PC-9 (cell line): ENCODE data around the gene RMI2. TPM values are rescaled to one million over a fixed set of nuclear protein-coding genes. Genes with fewer than 3 reads are reported as not detected.

ENCODE experiments used
- BruUV-seq: library from RNA; stranded (reverse); fragments of 400-500 nt; replicated peaks from 2 replicates; lab custom pipeline; 2021; lab: Mats Ljungman, UMichigan
- CTCF ChIA-PET: fragments of 300-600 bp; sonication (Branson Sonifier 250); formaldehyde crosslinking; loops from one replicate; lab custom pipeline; 2022; ENCODE audit warnings: antibody characterized with exemption; lab: Charles Lee
- POLR2A ChIA-PET: fragments of 300-600 bp; sonication (Branson Sonifier 250); formaldehyde crosslinking; loops from one replicate; lab custom pipeline; 2022; ENCODE audit warnings: antibody characterized with exemption; ENCODE audit not compliant: unreplicated experiment; lab: Charles Lee
- DNase-seq, 2 experiments: peaks; one replicate each; pipeline versions ENCODE4 v3.0.0 to v3.0.0-alpha.2; 2015 to 2022; ENCODE audit warnings: mixed read lengths in 1 of 2
- H2AFZ ChIP-seq: fragments of 200-600 bp; sonication (generic); 2 replicates; pipeline ENCODE4 v1.8.1; 2017; ENCODE audit warnings: antibody characterized with exemption
- H3F3A ChIP-seq: fragments of 200-600 bp; sonication (generic); 2 replicates; pipeline ENCODE4 v1.8.1; 2017; ENCODE audit warnings: antibody characterized with exemption, mild to moderate bottlenecking, low read depth; ENCODE audit not compliant: insufficient read depth
- H3K27ac ChIP-seq: fragments of 200-600 bp; sonication (generic); 2 replicates; pipeline ENCODE4 v1.6.1; 2016; ENCODE audit warnings: mixed run types
- H3K27me3 ChIP-seq: fragments of 200-600 bp; sonication (generic); 2 replicates; pipeline ENCODE4 v1.6.1; 2016; ENCODE audit warnings: low read depth, mixed run types; ENCODE audit not compliant: insufficient read depth
- H3K36me3 ChIP-seq: fragments of 200-600 bp; sonication (generic); 2 replicates; pipeline ENCODE4 v1.6.1; 2016; ENCODE audit warnings: low read depth, mixed run types
- H3K4me1 ChIP-seq: fragments of 200-600 bp; sonication (generic); replicated peaks from 2 replicates; pipeline ENCODE4 v1.6.1; 2016; ENCODE audit warnings: mixed run types; ENCODE audit not compliant: insufficient read depth
- H3K4me2 ChIP-seq: fragments of 200-600 bp; sonication (generic); 2 replicates; pipeline ENCODE4 v1.6.1; 2017; ENCODE audit warnings: mixed run types
- H3K4me3 ChIP-seq: fragments of 200-600 bp; sonication (generic); 2 replicates; pipeline ENCODE4 v1.6.1; 2016; ENCODE audit warnings: mixed run types
- H3K79me2 ChIP-seq: fragments of 200-600 bp; sonication (generic); 2 replicates; pipeline ENCODE4 v1.6.1; 2017; ENCODE audit warnings: low read depth, mixed run types
- H3K9me2 ChIP-seq: fragments of 200-600 bp; sonication (generic); 2 replicates; pipeline ENCODE4 v1.8.1; 2017; ENCODE audit warnings: mild to moderate bottlenecking; ENCODE audit not compliant: insufficient read depth
- H3K9me3 ChIP-seq: fragments of 200-600 bp; sonication (generic); 2 replicates; pipeline ENCODE4 v1.8.1; 2016; ENCODE audit warnings: low read depth; ENCODE audit not compliant: insufficient read depth
- H4K20me1 ChIP-seq: fragments of 200-600 bp; sonication (generic); 2 replicates; pipeline ENCODE4 v1.8.1; 2017; ENCODE audit not compliant: insufficient read depth
- EZH2 ChIP-seq: fragments of 200-600 bp; sonication (generic); IDR thresholded peaks from 2 replicates; pipeline ENCODE4 v1.8.0; 2017; ENCODE audit warnings: antibody characterized with exemption, low read depth
- intact Hi-C: fragments of 100-400 bp; cut with micrococcal nuclease; formaldehyde crosslinking; loops from one replicate; pipeline ENCODE4 v1.10.0; 2022; ENCODE audit not compliant: unreplicated experiment
- total RNA-seq: library from RNA; stranded (reverse); gene quantifications from 2 replicates; pipeline ENCODE4 v1.2.3, GENCODE V29; 2021
- TF ChIP-seq, protein P1 (sequence below): fragments of 200-600 bp; sonication (generic); conservative IDR thresholded peaks from 2 replicates; pipeline ENCODE4 v1.6.1; 2017; ENCODE audit warnings: mixed run types, antibody characterized with exemption, mild to moderate bottlenecking, moderate library complexity

RMI2 gene
- total RNA-seq, 1 experiment from 2014 or later, result 38.0 TPM

DNA sequence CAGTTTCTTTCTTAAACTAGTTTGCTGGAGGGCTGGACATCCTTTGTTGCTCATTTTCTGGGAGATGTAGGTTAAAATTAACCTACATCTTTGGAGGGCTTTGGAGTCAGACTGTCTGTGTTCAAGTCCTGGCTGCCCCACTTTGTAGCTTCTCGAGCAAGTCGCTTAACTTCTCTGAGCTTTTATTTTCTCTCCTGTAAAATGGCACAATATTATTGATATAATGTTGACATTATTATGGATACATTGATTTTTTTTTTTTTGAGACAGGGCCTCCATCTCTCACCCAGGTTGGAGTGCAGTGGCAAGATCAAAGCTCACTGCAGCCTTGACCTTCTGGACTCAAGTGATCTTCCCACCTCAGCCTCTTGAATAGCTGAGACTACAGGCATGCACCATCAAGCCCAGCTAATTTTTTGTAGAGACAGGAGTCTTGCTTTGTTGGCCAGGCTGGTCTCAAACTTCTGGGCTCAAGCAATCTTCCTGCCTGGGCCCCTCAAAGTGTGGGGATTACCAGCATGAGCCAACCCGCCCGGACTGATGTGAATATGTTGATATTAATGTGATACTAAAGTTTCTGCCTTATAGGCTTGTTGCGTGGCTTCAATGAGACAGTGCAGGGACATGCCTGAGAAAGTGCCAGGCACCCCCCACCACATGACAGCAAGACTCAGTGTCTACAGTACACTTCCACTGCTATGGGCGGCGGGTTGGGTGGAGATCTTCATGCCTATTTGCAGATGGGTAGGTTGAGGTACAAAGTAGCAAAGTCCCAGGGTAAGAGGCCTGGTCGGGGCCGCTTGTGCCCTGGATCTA, 31.6 kb upstream of the RMI2 start:
- no peaks in the 10 kb centered on the region for H3K36me3 ChIP-seq
- TF ChIP-seq EZH2, result no peak
- TF ChIP-seq, protein P1, sequence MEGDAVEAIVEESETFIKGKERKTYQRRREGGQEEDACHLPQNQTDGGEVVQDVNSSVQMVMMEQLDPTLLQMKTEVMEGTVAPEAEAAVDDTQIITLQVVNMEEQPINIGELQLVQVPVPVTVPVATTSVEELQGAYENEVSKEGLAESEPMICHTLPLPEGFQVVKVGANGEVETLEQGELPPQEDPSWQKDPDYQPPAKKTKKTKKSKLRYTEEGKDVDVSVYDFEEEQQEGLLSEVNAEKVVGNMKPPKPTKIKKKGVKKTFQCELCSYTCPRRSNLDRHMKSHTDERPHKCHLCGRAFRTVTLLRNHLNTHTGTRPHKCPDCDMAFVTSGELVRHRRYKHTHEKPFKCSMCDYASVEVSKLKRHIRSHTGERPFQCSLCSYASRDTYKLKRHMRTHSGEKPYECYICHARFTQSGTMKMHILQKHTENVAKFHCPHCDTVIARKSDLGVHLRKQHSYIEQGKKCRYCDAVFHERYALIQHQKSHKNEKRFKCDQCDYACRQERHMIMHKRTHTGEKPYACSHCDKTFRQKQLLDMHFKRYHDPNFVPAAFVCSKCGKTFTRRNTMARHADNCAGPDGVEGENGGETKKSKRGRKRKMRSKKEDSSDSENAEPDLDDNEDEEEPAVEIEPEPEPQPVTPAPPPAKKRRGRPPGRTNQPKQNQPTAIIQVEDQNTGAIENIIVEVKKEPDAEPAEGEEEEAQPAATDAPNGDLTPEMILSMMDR, result no peak
- peak overlapping the region; percentile 64 for H3K4me2 ChIP-seq
- ChIA-PET POLR2A (no interaction called here), CTCF (interaction anchor here (1.5 kb wide), 1 partner anchor 58 kb away, joined by 5 read pairs; the partner anchor contains the start of gene SOCS1)
- H3K9me3 ChIP-seq, result no peaks in the 10 kb centered on the region
- BruUV-seq, result no TSS peak
- peaks cover 21% of the 10 kb centered on the region for H3F3A ChIP-seq
- intact Hi-C loops, result loop anchor here (1.0 to 2.0 kb wide), 4 partner anchors 46 to 321 kb away; partner anchors contain the start of gene SOCS1
- no peaks in the 10 kb centered on the region for H3K27me3 ChIP-seq
- H3K9me2 ChIP-seq, result no peaks in the 10 kb centered on the region
- no peaks in the 10 kb centered on the region for H3K79me2 ChIP-seq
- no peak overlapping the region for H3K4me3 ChIP-seq
- no peaks in the 10 kb centered on the region for H4K20me1 ChIP-seq
- 0 out of 2 replicates have a peak overlapping the region, but pooled peaks have one; percentile 32 for H3K27ac ChIP-seq
- DNase-seq, result no peak
- no peak overlapping the region for H2AFZ ChIP-seq
- H3K4me1 ChIP-seq, result peaks cover 29% of the 10 kb centered on the region

- H3K79me2 ChIP-seq, result no peaks in the 10 kb centered on the region
- H4K20me1 ChIP-seq, result no peaks in the 10 kb centered on the region
- no peaks in the 10 kb centered on the region for H3K9me3 ChIP-seq
- no peak overlapping the region for H3K4me3 ChIP-seq
- intact Hi-C loops, result no loop called here
- H3K27ac ChIP-seq, result no peak overlapping the region
- H2AFZ ChIP-seq, result no peak overlapping the region
- no peaks in the 10 kb centered on the region for H3K27me3 ChIP-seq
- POLR2A ChIA-PET, result no interaction called here
- no peak overlapping the region for H3K4me2 ChIP-seq
- DNase-seq, result no peak
- no TSS peak for BruUV-seq
- CTCF ChIA-PET, result no interaction called here
- no peaks in the 10 kb centered on the region for H3K9me2 ChIP-seq
- no peak for TF ChIP-seq EZH2
- TF ChIP-seq, protein P1, result no peak
- H3K4me1 ChIP-seq, result peaks cover 32% of the 10 kb centered on the region
- H3K36me3 ChIP-seq, result no peaks in the 10 kb centered on the region
- peaks cover 21% of the 10 kb centered on the region for H3F3A ChIP-seq
These were observed 30.9 kb upstream of the RMI2 start for GRCh38 chr16:11314309-11314894.

- CTCF ChIA-PET, result no interaction called here
- intact Hi-C loops, result no loop called here
These were observed 29.7 kb upstream of the RMI2 start for GRCh38 chr16:11315510-11315909.

More at GRCh38 chr16:11315510-11315909, 29.7 kb upstream of the RMI2 start:
- Histone ChIP-seq H3K27me3 (no peaks in the 10 kb centered on the region), H3K79me2 (no peaks in the 10 kb centered on the region), H3K4me3 (no peak overlapping the region), H3K9me3 (no peaks in the 10 kb centered on the region), H3K27ac (no peak overlapping the region), H3K4me1 (peaks cover 38% of the 10 kb centered on the region), H3K4me2 (no peak overlapping the region), H3F3A (peaks cover 21% of the 10 kb centered on the region), H4K20me1 (no peaks in the 10 kb centered on the region), H3K36me3 (no peaks in the 10 kb centered on the region), H3K9me2 (no peaks in the 10 kb centered on the region), H2AFZ (no peak overlapping the region)
- POLR2A ChIA-PET, result no interaction called here
- TF ChIP-seq, protein P1, result no peak
- no peak for TF ChIP-seq EZH2
- DNase-seq, result peak; percentile 78 to 79
- no TSS peak for BruUV-seq
